Lower lobe of right lung (tissue), 2 donors: Measurements from ENCODE around the gene PMVK. TPM values are rescaled to one million over a fixed set of nuclear protein-coding genes. Genes with fewer than 3 reads are reported as not detected.

ENCODE experiments used
- ATAC-seq, 2 donors: fragments of 200-7000 bp; cut with Tn5 transposase; one replicate each; pipeline ENCODE4 v1.9.1; 2020 to 2022; ENCODE audit warnings: mild to moderate bottlenecking in 2 of 2, moderate library complexity in 2 of 2
- DNase-seq: peaks from one replicate; pipeline ENCODE4 v3.0.0-alpha.2; 2020
- H3K27ac ChIP-seq: fragments of 200-600 bp; one replicate; pipeline ENCODE4 v1.8.0; 2022
- H3K27me3 ChIP-seq: fragments of 200-600 bp; one replicate; pipeline ENCODE4 v1.8.0; 2022; ENCODE audit warnings: low read depth
- H3K36me3 ChIP-seq: fragments of 200-600 bp; one replicate; pipeline ENCODE4 v1.8.0; 2022; ENCODE audit warnings: mild to moderate bottlenecking
- H3K4me1 ChIP-seq: fragments of 200-600 bp; one replicate; pipeline ENCODE4 v1.8.0; 2022
- H3K4me3 ChIP-seq: fragments of 200-600 bp; one replicate; pipeline ENCODE4 v1.8.0; 2022; ENCODE audit warnings: mild to moderate bottlenecking
- H3K9me3 ChIP-seq: fragments of 200-600 bp; one replicate; pipeline ENCODE4 v1.8.0; 2022
- intact Hi-C: fragments of 100-400 bp; cut with DNase I; formaldehyde crosslinking; loops from one replicate; pipeline ENCODE4 v1.11.0; 2022
- microRNA-seq: library from miRNA; unstranded; fragments of <30 nt; microRNA quantifications from one replicate; pipeline ENCODE4 v1.2.0, GENCODE V29; 2020; ENCODE audit warnings: borderline number of aligned reads
- total RNA-seq: library from RNA; stranded (reverse); fragmentation: NEBNext Ultra II Directional; extraction: Animal tissue kit (Norgen Biotek cat#: 25700); gene quantifications from one replicate; pipeline ENCODE4 v1.2.1, GENCODE V29; 2021
- TF ChIP-seq, protein P1 (sequence below): fragments of 200-600 bp; IDR thresholded peaks from one replicate; pipeline ENCODE4 v1.8.0; 2022; ENCODE audit warnings: antibody characterized with exemption, mild to moderate bottlenecking
- donor health status: DM: no; HTN: yes; CAD: no; lungs with severe emphysema.

The PMVK gene
- total RNA-seq, 1 donor from 2014 or later, result 34.1 TPM

DNA sequence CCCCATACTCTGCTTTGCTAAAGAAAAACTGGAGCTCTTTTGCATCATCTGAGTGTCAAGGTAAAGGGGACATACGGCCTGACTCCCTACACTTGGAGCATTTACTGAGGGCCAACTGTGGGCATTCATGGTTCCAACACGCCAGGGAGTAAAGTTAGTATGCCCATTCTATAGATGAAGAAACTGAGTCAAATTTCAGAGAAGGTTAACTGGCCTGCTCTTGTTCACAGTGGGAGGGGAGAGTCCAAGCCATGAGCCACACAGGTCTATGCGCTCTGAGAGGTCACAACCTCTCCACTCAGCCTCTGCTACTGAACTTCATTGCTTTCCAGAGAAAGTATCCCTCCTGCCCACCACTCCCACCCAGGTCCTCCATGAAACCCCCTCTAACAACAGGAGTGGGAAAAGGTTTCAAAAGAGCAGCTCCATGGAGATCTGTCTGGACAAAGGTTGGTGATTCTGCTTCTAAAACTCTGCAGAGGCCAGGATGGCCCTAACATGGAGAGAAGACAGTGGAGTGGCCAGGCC, 59.6 kb downstream of the PMVK start:
- DNase-seq (no peak), ATAC-seq (no peak)
- Histone ChIP-seq H3K27me3 (no peaks in the 10 kb centered on the region), H3K27ac (no peak overlapping the region), H3K4me3 (no peak overlapping the region), H3K4me1 (no peaks in the 10 kb centered on the region), H3K9me3 (no peaks in the 10 kb centered on the region), H3K36me3 (no peaks in the 10 kb centered on the region)
- intact Hi-C loops, result no loop called here
- TF ChIP-seq, protein P1, sequence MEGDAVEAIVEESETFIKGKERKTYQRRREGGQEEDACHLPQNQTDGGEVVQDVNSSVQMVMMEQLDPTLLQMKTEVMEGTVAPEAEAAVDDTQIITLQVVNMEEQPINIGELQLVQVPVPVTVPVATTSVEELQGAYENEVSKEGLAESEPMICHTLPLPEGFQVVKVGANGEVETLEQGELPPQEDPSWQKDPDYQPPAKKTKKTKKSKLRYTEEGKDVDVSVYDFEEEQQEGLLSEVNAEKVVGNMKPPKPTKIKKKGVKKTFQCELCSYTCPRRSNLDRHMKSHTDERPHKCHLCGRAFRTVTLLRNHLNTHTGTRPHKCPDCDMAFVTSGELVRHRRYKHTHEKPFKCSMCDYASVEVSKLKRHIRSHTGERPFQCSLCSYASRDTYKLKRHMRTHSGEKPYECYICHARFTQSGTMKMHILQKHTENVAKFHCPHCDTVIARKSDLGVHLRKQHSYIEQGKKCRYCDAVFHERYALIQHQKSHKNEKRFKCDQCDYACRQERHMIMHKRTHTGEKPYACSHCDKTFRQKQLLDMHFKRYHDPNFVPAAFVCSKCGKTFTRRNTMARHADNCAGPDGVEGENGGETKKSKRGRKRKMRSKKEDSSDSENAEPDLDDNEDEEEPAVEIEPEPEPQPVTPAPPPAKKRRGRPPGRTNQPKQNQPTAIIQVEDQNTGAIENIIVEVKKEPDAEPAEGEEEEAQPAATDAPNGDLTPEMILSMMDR, result no peak

Small RNA genes within 50 kb of the gene (microRNA-seq; reads per million reads assigned to microRNA genes)
- gene MIR4258, result not detected

Other genes with a start within 250 kb of the PMVK start
- 4.4 TPM for gene KCNN3, start 66.4 kb downstream of the PMVK start, total RNA-seq
- gene PBXIP1, start 19.4 kb upstream of the PMVK start, total RNA-seq, result 68.1 TPM
- 27.4 TPM for gene PYGO2, start 25.1 kb upstream of the PMVK start, total RNA-seq
- 94.8 TPM for gene SHC1, start 34.0 kb upstream of the PMVK start, total RNA-seq
- 28.5 TPM for gene CKS1B, start 38.0 kb upstream of the PMVK start, total RNA-seq
- gene FLAD1, start 46.6 kb upstream of the PMVK start, total RNA-seq, result 31.9 TPM
- not detected for gene LENEP, start 56.9 kb upstream of the PMVK start, total RNA-seq
- gene ZBTB7B, start 66.1 kb upstream of the PMVK start, total RNA-seq, result 72.0 TPM
- 1.4 TPM for gene DCST2, start 97.1 kb upstream of the PMVK start, total RNA-seq
- gene DCST1, start 97.1 kb upstream of the PMVK start, total RNA-seq, result not detected
- gene ADAM15, start 114.6 kb upstream of the PMVK start, total RNA-seq, result 121 TPM
- 7.4 TPM for gene EFNA4, start 127.0 kb upstream of the PMVK start, total RNA-seq
- gene EFNA3, start 142.1 kb upstream of the PMVK start, total RNA-seq, result 1.0 TPM
- gene EFNA1, start 191.2 kb upstream of the PMVK start, total RNA-seq, result 144 TPM
- gene SLC50A1, start 199.1 kb upstream of the PMVK start, total RNA-seq, result 42.6 TPM
- 62.3 TPM for gene DPM3, start 203.8 kb upstream of the PMVK start, total RNA-seq
- gene KRTCAP2, start 236.6 kb upstream of the PMVK start, total RNA-seq, result 173 TPM
- 0.35 TPM for gene TRIM46, start 237.1 kb upstream of the PMVK start, total RNA-seq